Heart left ventricle (tissue), 16 donors: ENCODE results near the gene SPRY2. TPM values are rescaled to one million over a fixed set of nuclear protein-coding genes. Genes with fewer than 3 reads are reported as not detected.

ENCODE experiments used
- ATAC-seq, 4 donors: fragments of 200-7000 bp; cut with Tn5 transposase; one replicate each; pipeline ENCODE4 v1.9.1; 2020 to 2022; ENCODE audit warnings: moderate library complexity in 4 of 4, mild to moderate bottlenecking in 3 of 4, moderate number of reproducible peaks in 1 of 4
- DNase-seq, 5 donors: peaks; one replicate each; pipeline ENCODE4 v3.0.0-alpha.2; 2020
- H3K27ac ChIP-seq, 12 donors: fragments of 200-600 bp; sonication (generic) in 4 of 12; one replicate each; pipeline versions ENCODE4 v1.5.0 to v1.8.0; 2016 to 2022; ENCODE audit warnings: mild to moderate bottlenecking in 2 of 12
- H3K27me3 ChIP-seq, 9 donors: fragments of 200-600 bp; sonication (generic) in 2 of 9; one replicate each; pipeline versions ENCODE4 v1.5.1 to v1.8.0; 2016 to 2022; ENCODE audit warnings: mild to moderate bottlenecking in 3 of 9
- H3K36me3 ChIP-seq, 9 donors: fragments of 200-600 bp; sonication (generic) in 2 of 9; one replicate each; pipeline versions ENCODE4 v1.5.0 to v1.8.0; 2018 to 2022; ENCODE audit warnings: mild to moderate bottlenecking in 2 of 9
- H3K4me1 ChIP-seq, 12 donors: fragments of 200-600 bp; sonication (generic) in 4 of 12; one replicate each; pipeline versions ENCODE4 v1.5.0 to v1.8.0; 2016 to 2022; ENCODE audit warnings: mild to moderate bottlenecking in 3 of 12
- H3K4me3 ChIP-seq, 12 donors: fragments of 200-600 bp; sonication (generic) in 4 of 12; one replicate each; pipeline versions ENCODE4 v1.5.0 to v1.8.0; 2017 to 2022; ENCODE audit warnings: mild to moderate bottlenecking in 9 of 12, moderate library complexity in 4 of 12
- H3K9me3 ChIP-seq, 12 donors: fragments of 200-600 bp; sonication (generic) in 4 of 12; one replicate each; pipeline versions ENCODE4 v1.5.0 to v1.8.0; 2016 to 2022; ENCODE audit warnings: mild to moderate bottlenecking in 1 of 12
- POLR2A ChIP-seq, 2 donors: fragments of 450-650 bp; IDR thresholded peaks; one replicate each; pipeline ENCODE4 v1.6.1; 2017; ENCODE audit warnings: antibody characterized with exemption in 2 of 2, mild to moderate bottlenecking in 2 of 2, moderate library complexity in 2 of 2
- WGBS, 4 donors: extraction: QIAGEN DNeasy Blood & Tissue Kit in 2 of 4; methylation state at CpG; one replicate each; pipeline versions ENCODE4 v1.1.5 to v1.1.7; 2013 to 2018; 5-methylcytosine and 5-hydroxymethylcytosine counted together
- intact Hi-C, 10 donors: fragments of 100-400 bp; cut with DNase I; formaldehyde crosslinking; loops; one replicate each; pipeline versions ENCODE4 v1.11.1 to v1.14.2; 2022
- polyA plus RNA-seq, 2 donors: library from polyadenylated mRNA; stranded (reverse); fragments of 200-250 nt; gene quantifications; one replicate each; pipeline ENCODE4 v1.2.3, GENCODE V29; 2013
- total RNA-seq, 9 donors: library from RNA; depleted of rRNA in 2 of 9; stranded (reverse); fragments of >200 nt in 2 of 9; fragmentation: NEBNext Ultra II Directional in 3 of 9; extraction: Animal tissue kit (Norgen Biotek cat#: 25700) in 3 of 9; gene quantifications; one replicate each; pipeline versions ENCODE4 v1.1.0 to v1.2.4, GENCODE V29; 2016 to 2023
- TF ChIP-seq, protein P1 (sequence below), 12 donors: fragments of 200-600 bp; sonication (generic) in 4 of 12; IDR thresholded peaks; one replicate each; pipeline versions ENCODE4 v1.5.0 to v1.8.0; 2018 to 2022; ENCODE audit warnings: antibody characterized with exemption in 12 of 12, mild to moderate bottlenecking in 5 of 12
- donor health status: ischemic (EF 13 %, LVEDD 7.1; RV severe dilation, severe dysfunction).
- donor health status: healthy with polysubstance abuse.
- donor health status: DM: no; HTN: yes; CAD: no.
- donor health status: DM: no; HTN: no; CAD: no.
- donor health status: ischemic (EF 25% LVEDD 6.9; RV normal size, moderate dysfunction).
- donor health status: ischemic (EF 25% LVEDD 5.7; RV mildly dilated, moderate dysfunction).
- donor health status: healthy.
- donor health status: DM: yes; HTN: yes; CAD: no.
- donor health status: ischemic (EF 35%, LVEDD 5.7; RV mildly dilated, moderate dysfunction).
- donor health status: nonischemic (EF 11% LVEDD 7.7; RV severe dilation, severe dysfunction).
- donor health status: DM: yes; HTN: yes; CAD: no.
- donor health status: PGD.
- donor health status: ischemic (EF 29% LVEDD 5.4; RV normal size, mild dysfunction).
- donor health status: nonischemic (EF 23%, LVEDD 6.1; RV moderate dilation, normal function).

The SPRY2 gene
- total and polyA plus RNA-seq, 11 donors = 18.0 to 48.6 (median 31.7) TPM

DNA sequence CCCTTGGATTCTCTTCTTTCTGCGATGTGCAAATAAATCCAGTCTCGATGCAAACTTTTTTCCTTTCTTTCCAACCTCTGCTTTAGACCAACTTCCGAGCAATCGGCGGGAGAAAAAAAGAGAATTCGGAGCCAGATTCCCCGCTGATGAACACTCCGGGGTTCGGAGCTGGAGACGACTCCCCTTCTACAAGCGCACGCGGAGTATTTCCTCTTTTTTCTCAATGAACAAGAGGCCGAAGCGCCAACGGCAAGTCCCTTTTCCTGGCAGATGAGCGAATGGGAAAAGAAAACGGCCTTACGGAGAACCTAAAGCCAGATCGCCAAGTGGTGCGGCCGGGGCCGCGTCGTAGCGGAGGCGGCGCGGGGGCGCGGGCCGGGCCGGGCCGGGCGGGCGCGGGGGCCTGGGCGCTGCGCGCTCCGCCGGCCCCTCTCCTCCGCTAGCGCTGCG is 250 bp downstream of the SPRY2 start:
- DNase-seq = peak in 1 of 5 donors; percentile 41
- Histone ChIP-seq H3K36me3 (peaks cover 0 to 23% (median 17%) of the 10 kb centered on the region in 9 donors), H3K27ac (peak overlapping the region; percentile 89 to 100 (median 98)), H3K9me3 (no peaks in the 10 kb centered on the region), H3K4me1 (peaks cover 0 to 37% (median 17%) of the 10 kb centered on the region in 12 donors), H3K27me3 (no peaks in the 10 kb centered on the region), H3K4me3 (peak overlapping the region; percentile 69 to 97 (median 94))
- TF ChIP-seq, protein P1, sequence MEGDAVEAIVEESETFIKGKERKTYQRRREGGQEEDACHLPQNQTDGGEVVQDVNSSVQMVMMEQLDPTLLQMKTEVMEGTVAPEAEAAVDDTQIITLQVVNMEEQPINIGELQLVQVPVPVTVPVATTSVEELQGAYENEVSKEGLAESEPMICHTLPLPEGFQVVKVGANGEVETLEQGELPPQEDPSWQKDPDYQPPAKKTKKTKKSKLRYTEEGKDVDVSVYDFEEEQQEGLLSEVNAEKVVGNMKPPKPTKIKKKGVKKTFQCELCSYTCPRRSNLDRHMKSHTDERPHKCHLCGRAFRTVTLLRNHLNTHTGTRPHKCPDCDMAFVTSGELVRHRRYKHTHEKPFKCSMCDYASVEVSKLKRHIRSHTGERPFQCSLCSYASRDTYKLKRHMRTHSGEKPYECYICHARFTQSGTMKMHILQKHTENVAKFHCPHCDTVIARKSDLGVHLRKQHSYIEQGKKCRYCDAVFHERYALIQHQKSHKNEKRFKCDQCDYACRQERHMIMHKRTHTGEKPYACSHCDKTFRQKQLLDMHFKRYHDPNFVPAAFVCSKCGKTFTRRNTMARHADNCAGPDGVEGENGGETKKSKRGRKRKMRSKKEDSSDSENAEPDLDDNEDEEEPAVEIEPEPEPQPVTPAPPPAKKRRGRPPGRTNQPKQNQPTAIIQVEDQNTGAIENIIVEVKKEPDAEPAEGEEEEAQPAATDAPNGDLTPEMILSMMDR (IDR thresholded peaks at IDR 0.05) = no peak
- TF ChIP-seq POLR2A (IDR thresholded peaks at IDR 0.05) = no peak
- ATAC-seq = no peak
- whole genome bisulfite sequencing, 4 donors = 0% methylated on average over 33 to 45 of the region's 45 CpGs
- intact Hi-C loops = loop anchor here in 8 of 10 donors (1.0 to 10.0 kb wide), 19 partner anchors 134 to 933 kb away; partner anchors contain the start of gene RBM26 (in 1 of the 8)

DNA sequence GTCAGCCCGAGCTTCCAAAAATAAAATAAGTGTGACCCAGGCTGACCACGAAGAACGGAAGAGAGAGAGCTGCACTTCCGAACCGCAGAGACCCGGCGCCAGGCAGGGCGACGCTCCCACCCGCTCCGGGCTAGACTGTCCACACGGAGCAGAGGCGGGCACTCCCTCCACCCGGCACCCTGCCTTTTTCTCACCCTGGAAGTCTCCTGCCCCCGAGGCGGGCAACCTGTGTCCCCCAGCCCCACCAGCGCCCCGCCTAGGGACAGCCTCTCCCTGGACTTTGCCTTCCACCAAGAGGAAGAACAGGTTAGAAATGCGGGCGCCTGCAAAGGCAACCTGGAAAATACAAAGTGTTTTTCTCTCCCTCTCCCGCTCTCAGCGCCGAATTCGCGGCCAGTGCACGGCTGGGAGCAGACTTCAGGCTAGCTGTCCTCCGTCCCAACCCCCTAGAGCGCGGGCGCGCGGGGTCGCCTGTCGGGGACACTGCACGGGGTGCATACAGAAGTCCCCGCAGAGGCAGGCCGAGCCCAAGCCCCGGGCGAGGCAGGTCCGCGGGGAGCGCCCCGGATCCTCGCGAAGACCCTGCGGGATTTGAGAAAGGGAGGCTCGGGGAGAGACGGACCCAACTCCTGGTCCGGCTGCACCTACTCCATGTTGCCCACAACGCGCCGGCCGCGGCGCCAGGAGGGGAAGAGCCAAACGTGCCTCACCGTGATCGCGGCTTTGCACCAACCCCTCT is 845 bp downstream of the SPRY2 start:
- Histone ChIP-seq H3K27ac (peak overlapping the region; percentile 89 to 100 (median 98)), H3K4me3 (peak overlapping the region; percentile 69 to 97 (median 94)), H3K36me3 (peaks cover 0 to 29% (median 17%) of the 10 kb centered on the region in 9 donors), H3K27me3 (no peaks in the 10 kb centered on the region), H3K4me1 (peaks cover 0 to 38% (median 20%) of the 10 kb centered on the region in 12 donors), H3K9me3 (no peaks in the 10 kb centered on the region)
- TF ChIP-seq POLR2A (IDR thresholded peaks at IDR 0.05) = no peak
- TF ChIP-seq, protein P1 (IDR thresholded peaks at IDR 0.05) = no peak
- peak; percentile 56 to 83 (median 58) for DNase-seq
- 0 to 1% (median 0%) methylated on average over 53 to 59 of the region's 59 CpGs for WGBS, 4 donors
- peak in 3 of 4 donors; percentile 12 to 41 (median 27) for ATAC-seq
- intact Hi-C loops = loop anchor here (1.0 to 10.0 kb wide), 26 partner anchors 63 to 933 kb away; partner anchors contain the start of gene RBM26 (in 1 of the 10)

DNA sequence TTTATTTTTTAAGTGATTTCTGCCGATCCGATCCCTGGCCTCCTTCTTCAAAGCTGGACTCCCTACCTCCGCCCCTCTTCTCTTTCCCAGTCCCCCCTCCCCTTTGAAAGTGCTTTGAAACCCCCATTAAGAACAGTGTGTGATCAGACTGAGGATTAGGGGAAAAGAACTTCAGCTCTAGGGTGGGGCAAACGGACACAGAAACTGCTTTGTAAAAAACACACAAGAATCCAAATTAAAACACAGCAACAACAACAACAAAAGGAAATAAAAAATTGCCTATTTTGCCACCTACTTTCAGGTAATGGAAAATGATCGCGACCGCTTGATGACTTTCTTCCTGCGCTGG is 1.4 kb downstream of the SPRY2 start:
- TF ChIP-seq POLR2A (IDR thresholded peaks at IDR 0.05) = no peak
- TF ChIP-seq, protein P1 (IDR thresholded peaks at IDR 0.05) = no peak
- H3K27ac ChIP-seq = peak overlapping the region; percentile 89 to 100 (median 98)
- H3K27me3 ChIP-seq = no peaks in the 10 kb centered on the region
- peak overlapping the region; percentile 69 to 97 (median 94) for H3K4me3 ChIP-seq
- 0% methylated on average over 8 of the region's 8 CpGs for WGBS, 4 donors
- no peak for DNase-seq
- intact Hi-C loops = loop anchor here (1.0 to 10.0 kb wide), 14 partner anchors 63 to 795 kb away; no protein-coding TSS in a partner anchor
- H3K9me3 ChIP-seq = no peaks in the 10 kb centered on the region
- peaks cover 0 to 35% (median 19%) of the 10 kb centered on the region in 9 donors for H3K36me3 ChIP-seq
- no peak for ATAC-seq
- peaks cover 0 to 44% (median 23%) of the 10 kb centered on the region in 12 donors for H3K4me1 ChIP-seq
